Motor neuron (in vitro differentiated cells): ENCODE data around the gene MPC2. TPM values are rescaled to one million over a fixed set of nuclear protein-coding genes. Genes with fewer than 3 reads are reported as not detected.
"Not testable (repeated sequence)": the region's sequence is repeated elsewhere in the genome, so short reads cannot be mapped to it uniquely, and the experiment has no call there.

ENCODE experiments used
- ATAC-seq, 8 experiments: fragments of 200-7000 bp; cut with Tn5 transposase; replicated peaks in 6 of 8; 2 replicates each; pipeline ENCODE4 v1.8.0; 2021; ENCODE audit warnings: mild to moderate bottlenecking in 8 of 8, moderate library complexity in 8 of 8
- H3K27ac ChIP-seq, 2 donors: fragments of 250-450 bp; sonication (Bioruptor Pico); 2 replicates each; pipeline ENCODE4 v1.9.0; 2021; ENCODE audit warnings: antibody characterized with exemption in 2 of 2, mild to moderate bottlenecking in 2 of 2, moderate library complexity in 1 of 2
- H3K4me1 ChIP-seq, 2 donors: fragments of 250-450 bp; sonication (Bioruptor Pico); replicated peaks in 1 of 2; 2 replicates each; pipeline ENCODE4 v1.6.1; 2021; ENCODE audit warnings: antibody characterized with exemption in 2 of 2, mild to moderate bottlenecking in 2 of 2, moderate library complexity in 1 of 2
- H3K4me3 ChIP-seq, 5 donors: fragments of 250-450 bp; sonication (Bioruptor Pico); 2 replicates each; pipeline ENCODE4 v1.9.0; 2021; ENCODE audit warnings: antibody characterized with exemption in 5 of 5, mild to moderate bottlenecking in 5 of 5, moderate library complexity in 4 of 5
- WGBS, 10 experiments: fragments of 450-650 bp; shearing (Covaris generic); methylation state at CpG; one replicate each; pipeline ENCODE4 v1.0.0; 2022; 5-methylcytosine and 5-hydroxymethylcytosine counted together
- in situ Hi-C, 9 experiments: fragments of 400-800 bp; cut with MboI; loops; one replicate each; pipeline ENCODE4 v1.15.0; 2021; ENCODE audit warnings: low sequenced_read_pairs in 9 of 9, low pct_unique_long_range_greater_than_20kb in 2 of 9; ENCODE audit not compliant: unreplicated experiment in 9 of 9
- total RNA-seq, 8 experiments: library from RNA; unstranded; fragments of 300-600 nt; gene quantifications; 2 replicates each; pipeline versions ENCODE4 v1.2.3 to v1.2.4, GENCODE V29; 2022

MPC2 gene
- total RNA-seq, 8 experiments from 2014 or later = 23.7 to 55.6 (median 40.6) TPM

- ATAC-seq = no peak
Measured at GRCh38 chr1:167881069-167881468, 55.8 kb downstream of the MPC2 start.

GRCh38 chr1:167880580-167881021 lies 56.3 kb downstream of the MPC2 start:
- WGBS, 10 experiments = 90 to 100% (median 95%) methylated on average over 2 to 3 of the region's 3 CpGs; no CpG with 5 or more reads in 3 of the 10 experiments
- ATAC-seq = no peak
- no peak overlapping the region for H3K27ac ChIP-seq
- in situ Hi-C loops = no loop called here
- H3K4me1 ChIP-seq = no peaks in the 10 kb centered on the region
- H3K4me3 ChIP-seq = no peak overlapping the region

More at GRCh38 chr1:167881069-167881468, 55.8 kb downstream of the MPC2 start:
- H3K27ac ChIP-seq = no peak overlapping the region
- H3K4me1 ChIP-seq = no peaks in the 10 kb centered on the region
- no peak overlapping the region for H3K4me3 ChIP-seq
- in situ Hi-C loops = no loop called here

- Histone ChIP-seq H3K4me3 (no peak overlapping the region), H3K4me1 (no peaks in the 10 kb centered on the region), H3K27ac (no peak overlapping the region)
- no peak for ATAC-seq
- 17 to 75% (median 59%) methylated on average over 1 of the region's 1 CpG; no CpG with 5 or more reads in 6 of the 10 experiments for WGBS, 10 experiments
- in situ Hi-C loops = no loop called here
Measured at GRCh38 chr1:167879508-167879907, 57.4 kb downstream of the MPC2 start.

GRCh38 chr1:167878372-167879160 lies 58.3 kb downstream of the MPC2 start:
- H3K4me1 ChIP-seq = no peaks in the 10 kb centered on the region
- no peak for ATAC-seq

GRCh38 chr1:167876597-167877175 lies 60.2 kb downstream of the MPC2 start:
- Histone ChIP-seq H3K4me3 (no peak overlapping the region), H3K27ac (no peak overlapping the region), H3K4me1 (no peaks in the 10 kb centered on the region)
- 73 to 100% (median 85%) methylated on average over 1 to 3 of the region's 3 CpGs; no CpG with 5 or more reads in 4 of the 10 experiments for WGBS, 10 experiments
- ATAC-seq = no peak
- in situ Hi-C loops = no loop called here

More at GRCh38 chr1:167878372-167879160, 58.3 kb downstream of the MPC2 start:
- no peak overlapping the region for H3K4me3 ChIP-seq
- in situ Hi-C loops = no loop called here
- WGBS, 10 experiments = 69 to 100% (median 94%) methylated on average over 1 to 7 of the region's 7 CpGs; no CpG with 5 or more reads in 1 of the 10 experiments
- H3K27ac ChIP-seq = no peak overlapping the region

- Histone ChIP-seq H3K4me1 (no peaks in the 10 kb centered on the region), H3K27ac (no peak overlapping the region), H3K4me3 (no peak overlapping the region)
- peak in 1 of 8 experiments; percentile 26 for ATAC-seq
- in situ Hi-C loops = no loop called here
Measured at GRCh38 chr1:167871331-167871730, 65.5 kb downstream of the MPC2 start.

- H3K27ac ChIP-seq, H3K4me1 ChIP-seq, H3K4me3 ChIP-seq, in situ Hi-C loops, ATAC-seq: not testable (repeated sequence)
- 52 to 89% (median 72%) methylated on average over 1 to 13 of the region's 16 CpGs for WGBS, 10 experiments
Measured at GRCh38 chr1:167869157-167870001, 67.5 kb downstream of the MPC2 start.

- in situ Hi-C loops, H3K4me3 ChIP-seq, H3K4me1 ChIP-seq, H3K27ac ChIP-seq, ATAC-seq: not testable (repeated sequence)
- WGBS, 10 experiments = 57 to 100% (median 94%) methylated on average over 1 to 6 of the region's 8 CpGs; no CpG with 5 or more reads in 6 of the 10 experiments
Measured at GRCh38 chr1:167866739-167867414, 70.0 kb downstream of the MPC2 start.

Other genes with a start within 250 kb of the MPC2 start
- 100 to 1,000 TPM in 4 of 8 experiments, 10 to 100 TPM in 4; 34.0 to 146 (median 102) TPM for gene MPZL1, start 215.1 kb downstream of the MPC2 start, total RNA-seq
- 1 to 10 TPM in 1 of 8 experiments, under 1 TPM in 6, not detected in 1; 0.04 to 1.3 (median 0.60) TPM for gene ADCY10, start 22.9 kb downstream of the MPC2 start, total RNA-seq
- 10 to 100 TPM; 18.3 to 77.8 (median 33.7) TPM for gene DCAF6, start 389 bp downstream of the MPC2 start, total RNA-seq
- 10 to 100 TPM in 5 of 8 experiments, 1 to 10 TPM in 3; 2.3 to 36.7 (median 16.3) TPM for gene GPR161, start 199.9 kb upstream of the MPC2 start, total RNA-seq
- gene TIPRL, start 241.9 kb upstream of the MPC2 start, total RNA-seq = 100 to 1,000 TPM in 1 of 8 experiments, 10 to 100 TPM in 7; 27.1 to 103 (median 59.4) TPM